Measurements from ENCODE around the gene IL18.

GRCh38 chr11:112134473-112134872, 29.4 kb downstream of the IL18 start:
- TF ChIP-seq POLR2A (IDR thresholded peaks at IDR 0.05) (no peak), POLR2AphosphoS5 (IDR thresholded peaks at IDR 0.05) (no peak), CTCF (IDR thresholded peaks at IDR 0.05) (no peak), EP300 (IDR thresholded peaks at IDR 0.05) (no peak)

All from suprapubic skin (tissue), 4 donors.